ENCODE data around the gene NEMP1.

The NEMP1 gene

DNA sequence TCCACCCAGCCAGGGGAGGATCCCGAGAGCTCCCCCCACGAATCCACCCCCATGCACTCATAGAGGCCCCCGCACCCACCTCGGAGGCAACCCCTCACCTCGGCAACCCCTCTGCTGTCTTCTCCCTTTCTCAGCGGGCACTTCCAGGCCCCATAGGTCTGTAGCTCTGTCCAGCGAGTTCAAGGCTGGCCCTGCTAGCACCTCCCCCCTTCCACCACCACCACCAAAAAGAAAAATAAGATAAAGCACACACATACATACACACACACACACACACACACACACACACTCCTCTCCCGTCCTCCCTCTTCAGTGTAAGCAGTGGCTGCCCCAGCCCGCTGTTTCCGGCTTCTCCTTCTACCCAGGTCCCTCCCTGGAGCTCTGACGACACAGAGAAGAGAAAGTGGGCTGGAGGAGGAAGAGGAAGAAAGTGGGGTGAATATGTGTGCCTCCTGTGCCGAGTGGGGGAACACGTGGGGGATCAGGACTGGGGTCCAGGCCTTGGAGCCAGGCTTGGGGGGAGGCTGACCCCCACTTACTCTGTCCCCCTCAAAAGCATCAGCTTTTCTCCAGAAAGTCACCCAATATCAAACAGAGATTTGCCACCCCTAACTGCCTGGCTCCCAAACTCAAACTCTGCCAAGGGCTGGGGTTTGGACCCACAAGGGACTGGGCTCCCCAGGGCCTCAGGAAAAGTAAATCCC lies 32.6 kb upstream of the NEMP1 start, which contains the start of gene STAT6:
STAT6 (minus strand) TSS at position 332 of the 704 bp plus-strand sequence. CDS start 3,084 bp downstream, outside the sequence.
- Mint-ChIP-seq H3K9me3 (no peaks in the 10 kb centered on the region), H3K4me3 (peak within 1 kb of the TSS; percentile 85 to 92), H3K4me1 (peaks cover 55% of the 10 kb centered on the region), H3K27ac (peak within 1 kb of the TSS; percentile 85 to 95), H3K27me3 (no peaks in the 10 kb centered on the region)
- ATAC-seq (peak; percentile 75), DNase-seq (peak; percentile 71 to 80)

- DNase-seq (peak; percentile 65 to 80), ATAC-seq (peak; percentile 63)
- no peaks in the 10 kb centered on the region for H3K27me3 Mint-ChIP-seq
- H3K27ac Mint-ChIP-seq = peak overlapping the region; percentile 85 to 95
- H3K4me1 Mint-ChIP-seq = peaks cover 63% of the 10 kb centered on the region
- H3K4me3 Mint-ChIP-seq = peak overlapping the region; percentile 85 to 92
- no peaks in the 10 kb centered on the region for H3K9me3 Mint-ChIP-seq
These were observed 31.8 kb upstream of the NEMP1 start for GRCh38 chr12:57110104-57111030.

DNA sequence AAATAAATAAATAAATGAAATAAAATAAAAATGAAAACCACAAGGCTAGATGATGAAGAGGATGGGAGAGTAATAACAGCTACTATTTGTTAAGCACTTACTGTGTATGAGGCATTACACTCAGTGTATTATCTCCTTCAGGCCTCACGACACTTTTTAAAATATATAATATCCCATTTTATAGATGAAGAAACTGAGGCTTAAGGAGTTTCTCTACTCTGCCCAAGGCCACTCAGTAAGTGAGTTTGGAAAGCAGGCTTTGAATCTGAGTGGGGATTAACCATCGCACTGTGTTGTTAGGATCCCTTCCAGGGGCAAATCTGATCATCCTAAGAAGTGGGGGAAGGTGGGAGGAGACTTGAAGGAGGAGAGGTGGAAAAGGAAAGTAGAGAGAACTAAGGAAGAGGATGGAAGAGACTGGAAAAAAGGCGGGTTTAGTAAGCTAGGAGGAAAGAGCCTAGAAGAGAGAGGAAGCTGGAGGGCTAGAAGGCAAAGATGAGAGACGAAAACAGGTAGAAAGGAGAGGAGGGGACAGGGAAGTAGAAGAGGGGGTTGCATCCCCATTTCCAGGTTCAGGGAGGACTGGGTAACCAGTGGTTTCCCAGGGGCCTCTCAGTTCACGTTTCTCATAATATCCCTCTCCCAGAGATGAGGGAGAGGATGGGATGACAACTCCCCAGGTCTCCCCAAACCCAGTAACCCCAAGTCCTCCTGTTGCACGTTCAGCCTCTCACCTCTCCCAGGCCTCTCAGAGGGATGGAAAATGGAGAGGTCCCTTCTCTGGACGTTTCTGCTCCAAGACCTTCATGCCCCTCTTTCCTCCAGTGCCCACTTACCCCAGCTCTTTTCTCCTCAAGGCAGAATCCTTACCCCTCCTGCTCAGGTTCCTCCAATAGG lies 30.9 kb upstream of the NEMP1 start:
- no peaks in the 10 kb centered on the region for H3K9me3 Mint-ChIP-seq
- H3K4me1 Mint-ChIP-seq = peaks cover 72% of the 10 kb centered on the region
- peak overlapping the region; percentile 85 to 92 for H3K4me3 Mint-ChIP-seq
- DNase-seq (no peak), ATAC-seq (no peak)
- H3K27ac Mint-ChIP-seq = peak overlapping the region in 1 of 2 donors; percentile 95
- no peaks in the 10 kb centered on the region for H3K27me3 Mint-ChIP-seq

GRCh38 chr12:57107456-57108155 lies 29.0 kb upstream of the NEMP1 start:
- H3K9me3 Mint-ChIP-seq = no peaks in the 10 kb centered on the region

DNA sequence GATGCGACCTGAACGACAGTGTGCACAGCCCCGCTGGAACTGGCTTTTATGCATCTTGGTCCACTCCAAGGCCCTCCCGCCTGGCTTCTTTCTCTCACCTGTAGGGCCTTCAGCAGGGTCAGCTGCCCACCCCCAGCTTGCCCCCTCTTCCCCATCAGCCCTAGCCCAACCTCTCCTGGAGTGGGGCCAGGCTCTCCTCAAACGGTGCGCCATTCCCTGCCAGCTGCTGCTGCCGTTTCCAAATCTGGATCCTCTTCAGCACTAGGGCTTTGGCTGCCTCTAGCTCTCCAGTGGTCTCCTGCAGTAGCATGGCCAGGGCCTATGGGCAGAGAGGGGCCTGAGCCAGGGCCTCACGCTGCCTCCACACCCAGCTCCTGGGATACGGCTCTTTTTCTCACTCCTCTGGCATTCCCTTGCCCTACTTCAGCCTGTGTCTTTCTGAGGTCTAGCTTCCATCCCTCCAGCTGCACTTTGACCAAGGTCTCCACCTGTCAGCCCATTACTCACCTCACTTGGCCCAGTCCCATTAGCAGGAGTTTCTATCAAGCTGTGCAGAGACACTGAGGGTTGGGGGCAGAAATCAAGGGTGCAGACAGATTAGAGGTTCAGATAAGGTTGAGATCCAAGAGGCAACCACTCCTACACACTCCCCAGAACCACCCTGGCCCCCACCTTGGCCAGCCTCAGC lies 27.6 kb upstream of the NEMP1 start:
- ATAC-seq = no peak
- Mint-ChIP-seq H3K27me3 (no peaks in the 10 kb centered on the region), H3K9me3 (no peaks in the 10 kb centered on the region), H3K4me1 (peaks cover 88% of the 10 kb centered on the region), H3K27ac (peak overlapping the region; percentile 84 to 87), H3K4me3 (no peak overlapping the region)
- DNase-seq = no peak

More at GRCh38 chr12:57107456-57108155, 29.0 kb upstream of the NEMP1 start:
- DNase-seq (no peak), ATAC-seq (no peak)
- no peaks in the 10 kb centered on the region for H3K27me3 Mint-ChIP-seq
- peak overlapping the region; percentile 61 to 75 for H3K27ac Mint-ChIP-seq
- H3K4me1 Mint-ChIP-seq = peaks cover 83% of the 10 kb centered on the region
- H3K4me3 Mint-ChIP-seq = peak overlapping the region in 1 of 2 donors; percentile 35

DNA sequence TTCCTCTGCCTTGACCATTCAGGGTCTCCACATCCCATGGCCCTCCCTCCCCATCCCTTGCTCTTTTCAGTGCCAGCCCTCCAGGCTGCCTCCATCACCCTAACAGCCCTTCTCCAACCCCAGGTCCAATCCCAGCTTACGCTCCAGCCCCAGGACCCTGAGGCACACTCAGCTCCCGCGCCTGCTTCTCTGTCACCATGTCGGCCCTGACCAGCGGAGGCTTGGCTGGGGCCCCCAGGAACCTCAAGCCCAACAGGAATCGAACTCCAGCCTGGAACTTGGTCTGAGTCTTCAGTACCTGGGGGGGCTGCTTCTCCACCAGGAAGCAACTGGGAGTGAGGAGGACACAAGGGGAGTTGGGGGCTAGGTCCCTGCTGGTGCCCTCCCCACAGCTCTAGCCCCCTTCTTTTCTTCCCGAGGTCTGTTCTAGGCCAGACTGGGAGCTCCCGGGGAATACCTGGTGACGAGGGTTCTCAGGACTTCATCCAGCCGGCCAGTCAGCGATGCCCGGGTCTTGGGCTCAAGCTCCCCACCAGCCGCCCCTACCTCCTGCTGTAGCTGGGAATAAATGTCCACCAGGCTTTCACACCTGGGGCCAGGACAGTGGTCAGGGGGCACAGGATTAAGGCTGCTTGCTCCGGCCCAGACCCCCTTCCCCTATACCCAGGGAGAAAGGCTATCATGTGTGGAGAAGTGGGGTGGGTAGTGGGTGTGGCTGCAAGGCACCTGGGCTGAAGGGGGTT lies 26.6 kb upstream of the NEMP1 start:
- peak overlapping the region in 1 of 2 donors; percentile 43 for H3K4me3 Mint-ChIP-seq
- no peaks in the 10 kb centered on the region for H3K9me3 Mint-ChIP-seq
- H3K4me1 Mint-ChIP-seq = peaks cover 96% of the 10 kb centered on the region
- ATAC-seq (no peak), DNase-seq (no peak)
- peak overlapping the region; percentile 85 to 97 for H3K27ac Mint-ChIP-seq
- H3K27me3 Mint-ChIP-seq = no peaks in the 10 kb centered on the region

GRCh38 chr12:57104292-57104910 lies 25.8 kb upstream of the NEMP1 start:
- Mint-ChIP-seq H3K4me3 (peak overlapping the region in 1 of 2 donors; percentile 5), H3K9me3 (no peaks in the 10 kb centered on the region), H3K27me3 (no peaks in the 10 kb centered on the region), H3K27ac (peak overlapping the region in 1 of 2 donors; percentile 85), H3K4me1 (peaks cover 96% of the 10 kb centered on the region)
- ATAC-seq = no peak
- DNase-seq = no peak

GRCh38 chr12:57103856-57104255 lies 25.3 kb upstream of the NEMP1 start:
- Mint-ChIP-seq H3K27ac (no peak overlapping the region), H3K27me3 (no peaks in the 10 kb centered on the region), H3K4me3 (peak overlapping the region in 1 of 2 donors; percentile 50), H3K9me3 (no peaks in the 10 kb centered on the region), H3K4me1 (peaks cover 97% of the 10 kb centered on the region)
- no peak for ATAC-seq
- DNase-seq = no peak

- peak; percentile 26 for ATAC-seq
These were observed 23.5 kb upstream of the NEMP1 start for GRCh38 chr12:57101892-57102695.

GRCh38 chr12:57099766-57100165 lies 21.2 kb upstream of the NEMP1 start:
- Mint-ChIP-seq H3K9me3 (no peaks in the 10 kb centered on the region), H3K27ac (peak overlapping the region; percentile 36 to 54), H3K4me3 (no peak overlapping the region), H3K4me1 (peaks cover 89% of the 10 kb centered on the region), H3K27me3 (no peaks in the 10 kb centered on the region)
- no peak for ATAC-seq
- DNase-seq = no peak

More at GRCh38 chr12:57101892-57102695, 23.5 kb upstream of the NEMP1 start:
- peaks cover 89% of the 10 kb centered on the region for H3K4me1 Mint-ChIP-seq
- no peaks in the 10 kb centered on the region for H3K27me3 Mint-ChIP-seq
- peak overlapping the region; percentile 49 to 87 for H3K27ac Mint-ChIP-seq
- H3K4me3 Mint-ChIP-seq = peak overlapping the region; percentile 2 to 40
- DNase-seq = no peak
- H3K9me3 Mint-ChIP-seq = no peaks in the 10 kb centered on the region

DNA sequence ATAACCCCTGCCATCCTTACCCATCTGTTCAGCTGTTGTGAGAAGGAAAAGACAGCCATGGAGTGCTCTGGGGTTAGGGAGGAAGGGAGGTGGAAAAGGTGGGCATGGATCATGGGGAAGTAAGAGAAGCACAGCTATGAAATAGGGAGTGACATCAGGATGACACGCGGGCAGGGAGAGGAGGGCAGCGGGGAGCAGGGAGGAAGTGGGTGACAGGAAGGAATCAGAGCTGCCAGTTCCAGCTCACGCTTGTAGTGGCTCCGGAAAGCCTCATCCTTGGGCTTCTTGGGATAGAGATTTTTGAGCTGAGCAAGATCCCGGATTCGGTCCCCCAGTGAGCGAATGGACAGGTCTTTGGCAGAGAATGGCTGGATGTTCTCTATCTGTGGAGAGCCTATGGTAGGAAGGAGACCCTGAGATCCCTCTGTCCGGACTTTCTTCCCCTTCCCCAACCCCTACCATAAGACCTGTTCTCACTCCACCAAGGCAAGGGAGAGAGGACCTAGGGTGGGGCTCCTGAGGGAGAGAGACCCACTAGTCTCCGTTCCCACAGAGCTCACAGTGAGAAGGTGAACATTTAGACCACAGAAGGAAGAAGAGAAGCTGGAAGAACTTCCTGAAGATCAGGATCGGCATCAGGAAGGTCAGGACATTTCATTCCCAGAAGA lies 20.6 kb upstream of the NEMP1 start:
- Mint-ChIP-seq H3K4me1 (peaks cover 89% of the 10 kb centered on the region), H3K4me3 (no peak overlapping the region), H3K27ac (peak overlapping the region; percentile 36 to 54), H3K27me3 (no peaks in the 10 kb centered on the region), H3K9me3 (no peaks in the 10 kb centered on the region)
- ATAC-seq (no peak), DNase-seq (no peak)

DNA sequence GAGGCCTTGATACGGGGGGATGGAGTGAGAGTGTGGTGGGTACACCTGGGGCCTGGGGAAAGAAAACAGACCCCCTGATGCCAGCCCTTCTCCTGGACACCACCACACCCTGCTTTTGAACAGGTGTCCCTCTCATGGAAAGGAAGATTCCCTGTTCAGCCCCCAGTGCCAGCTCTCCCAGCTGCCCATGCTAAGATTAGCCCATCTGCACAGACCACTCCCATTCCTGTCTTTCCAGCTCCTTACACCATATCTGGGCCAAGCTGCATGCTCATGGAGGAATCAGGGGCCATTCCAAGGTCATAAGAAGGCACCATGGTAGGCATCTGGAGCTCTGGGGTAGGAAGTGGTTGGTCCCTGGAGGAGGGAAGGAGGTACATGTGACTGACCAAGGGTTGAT lies 20.0 kb upstream of the NEMP1 start:
- peaks cover 89% of the 10 kb centered on the region for H3K4me1 Mint-ChIP-seq

More for the DNA sequence above, 20.0 kb upstream of the NEMP1 start:
- H3K4me3 Mint-ChIP-seq = no peak overlapping the region
- H3K27me3 Mint-ChIP-seq = no peaks in the 10 kb centered on the region
- peak overlapping the region in 1 of 2 donors; percentile 8 for H3K27ac Mint-ChIP-seq
- ATAC-seq (no peak), DNase-seq (no peak)
- no peaks in the 10 kb centered on the region for H3K9me3 Mint-ChIP-seq

Measured in stimulated activated naive CD8-positive, alpha-beta T cell treated with anti-CD3 and anti-CD28 coated beads, Interleukin-15, amount 100 ng/mL, for 72 hours (primary cell).